Spinal cord (tissue), 10 donors: ENCODE measurements around the gene CEP350. TPM values are rescaled to one million over a fixed set of nuclear protein-coding genes. Genes with fewer than 3 reads are reported as not detected.

Experiments
- DNase-seq, 6 donors: peaks; one replicate each; pipeline versions ENCODE4 v3.0.0 to v3.0.0-alpha.2; 2013 to 2015; ENCODE audit warnings: low spot score in 6 of 6, low read depth in 4 of 6
- H3K27ac ChIP-seq: one replicate; pipeline ENCODE4 v1.5.1; 2013; ENCODE audit warnings: low read depth, low read length, control low read depth
- H3K27me3 ChIP-seq: one replicate; pipeline ENCODE4 v1.6.1; 2013; ENCODE audit warnings: low read length; ENCODE audit not compliant: control insufficient read depth, insufficient read depth
- H3K36me3 ChIP-seq: one replicate; pipeline ENCODE4 v1.6.1; 2013; ENCODE audit warnings: low read length; ENCODE audit not compliant: control insufficient read depth, insufficient read depth
- H3K4me1 ChIP-seq: one replicate; pipeline ENCODE4 v1.6.1; 2013; ENCODE audit warnings: low read length; ENCODE audit not compliant: control insufficient read depth, insufficient read depth
- H3K4me3 ChIP-seq: one replicate; pipeline ENCODE4 v1.5.1; 2013; ENCODE audit warnings: low read depth, low read length, control low read depth
- H3K9me3 ChIP-seq: one replicate; pipeline ENCODE4 v1.6.1; 2013; ENCODE audit warnings: low read length; ENCODE audit not compliant: control insufficient read depth, insufficient read depth
- WGBS: methylation state at CpG from one replicate; pipeline ENCODE4 v1.1.5; 2013; ENCODE audit warnings: missing lambda C conversion rate; ENCODE audit not compliant: insufficient coverage; 5-methylcytosine and 5-hydroxymethylcytosine counted together
- polyA plus RNA-seq, 2 donors: library from polyadenylated mRNA; unstranded; fragments of 120-200 nt; gene quantifications; one replicate each; pipeline ENCODE4 v1.2.1, GENCODE V29; 2013; ENCODE audit not compliant: insufficient read length in 2 of 2
- total RNA-seq, 2 donors: library from RNA; depleted of rRNA in 1 of 2; stranded (reverse); fragments of 120-200 nt in 1 of 2; fragments of >200 nt in 1 of 2; gene quantifications; one replicate each; pipeline versions ENCODE4 v1.2.3 to v1.2.4, GENCODE V29; 2013 to 2014
- donor health status: healthy.

The CEP350 gene
- total and polyA plus RNA-seq, 4 donors = 16.8 to 98.3 (median 47.2) TPM

DNA sequence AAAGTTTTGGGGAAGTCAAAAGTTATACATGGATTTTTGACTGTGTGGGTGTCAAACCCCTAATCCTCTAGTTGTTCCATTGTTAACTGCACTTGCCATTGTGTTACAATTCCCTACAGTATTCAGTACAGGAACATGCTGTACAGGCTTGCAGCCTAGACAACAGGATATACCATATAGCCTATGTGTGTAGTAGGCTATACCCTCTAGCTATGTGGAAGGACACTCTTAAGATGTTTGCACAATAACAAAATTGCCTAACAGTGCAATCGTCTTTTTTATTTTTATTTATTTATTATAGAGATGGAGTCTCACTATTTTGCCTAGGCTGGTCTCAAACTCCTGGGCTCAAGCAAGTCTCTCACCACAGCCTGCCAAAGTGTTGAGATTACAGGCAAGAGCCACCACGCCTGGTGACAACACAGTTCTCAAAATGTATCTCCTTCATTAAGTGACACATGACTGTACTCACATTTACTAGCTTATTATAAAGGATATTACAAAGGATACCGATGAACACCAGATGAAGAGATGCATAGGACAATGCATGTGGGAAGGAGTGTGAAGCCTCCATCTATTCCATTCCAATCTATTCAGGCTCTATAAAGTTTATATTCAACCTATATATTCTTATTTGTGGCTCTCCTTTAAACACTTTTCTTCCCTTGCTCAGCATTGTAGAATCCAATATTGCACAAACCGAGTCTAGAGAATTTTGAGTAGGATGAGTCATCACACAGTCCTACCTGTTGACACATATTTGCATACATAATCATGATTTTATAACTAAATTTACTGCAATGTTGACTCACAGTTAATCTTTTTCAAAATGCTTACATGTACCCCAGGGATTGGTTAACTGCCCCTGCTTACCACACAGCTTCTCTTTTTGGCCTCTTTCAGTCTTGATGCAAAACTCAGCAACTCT, 28.4 kb upstream of the CEP350 start:
- Histone ChIP-seq H3K4me1 (no peaks in the 10 kb centered on the region), H3K9me3 (no peaks in the 10 kb centered on the region), H3K4me3 (no peak overlapping the region), H3K27ac (no peak overlapping the region), H3K36me3 (no peaks in the 10 kb centered on the region), H3K27me3 (no peaks in the 10 kb centered on the region)
- WGBS = no CpG with 5 or more reads among the region's 4 CpGs
- DNase-seq = no peak

DNA sequence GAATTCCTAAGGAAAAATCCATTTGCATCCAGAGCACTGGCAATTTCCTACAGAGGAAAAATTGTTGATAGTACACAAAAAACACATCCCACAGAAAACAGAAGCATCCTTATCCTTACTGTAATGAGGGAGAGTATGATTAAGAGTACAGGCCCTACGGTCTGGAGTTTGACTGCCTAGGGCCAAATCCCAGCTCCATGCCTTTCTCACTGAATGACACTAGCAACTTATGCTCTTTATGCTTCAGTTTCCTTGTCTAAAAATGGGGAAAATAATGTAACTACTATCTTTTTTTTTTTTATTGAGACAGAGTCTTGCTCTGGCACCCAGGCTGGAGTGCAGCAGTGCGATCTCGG, 27.8 kb upstream of the CEP350 start:
- no peak overlapping the region for H3K27ac ChIP-seq
- no peak overlapping the region for H3K4me3 ChIP-seq
- H3K9me3 ChIP-seq = no peaks in the 10 kb centered on the region
- no peaks in the 10 kb centered on the region for H3K4me1 ChIP-seq
- WGBS = 93% methylated on average over 2 of the region's 3 CpGs
- no peaks in the 10 kb centered on the region for H3K36me3 ChIP-seq
- no peaks in the 10 kb centered on the region for H3K27me3 ChIP-seq
- no peak for DNase-seq

DNA sequence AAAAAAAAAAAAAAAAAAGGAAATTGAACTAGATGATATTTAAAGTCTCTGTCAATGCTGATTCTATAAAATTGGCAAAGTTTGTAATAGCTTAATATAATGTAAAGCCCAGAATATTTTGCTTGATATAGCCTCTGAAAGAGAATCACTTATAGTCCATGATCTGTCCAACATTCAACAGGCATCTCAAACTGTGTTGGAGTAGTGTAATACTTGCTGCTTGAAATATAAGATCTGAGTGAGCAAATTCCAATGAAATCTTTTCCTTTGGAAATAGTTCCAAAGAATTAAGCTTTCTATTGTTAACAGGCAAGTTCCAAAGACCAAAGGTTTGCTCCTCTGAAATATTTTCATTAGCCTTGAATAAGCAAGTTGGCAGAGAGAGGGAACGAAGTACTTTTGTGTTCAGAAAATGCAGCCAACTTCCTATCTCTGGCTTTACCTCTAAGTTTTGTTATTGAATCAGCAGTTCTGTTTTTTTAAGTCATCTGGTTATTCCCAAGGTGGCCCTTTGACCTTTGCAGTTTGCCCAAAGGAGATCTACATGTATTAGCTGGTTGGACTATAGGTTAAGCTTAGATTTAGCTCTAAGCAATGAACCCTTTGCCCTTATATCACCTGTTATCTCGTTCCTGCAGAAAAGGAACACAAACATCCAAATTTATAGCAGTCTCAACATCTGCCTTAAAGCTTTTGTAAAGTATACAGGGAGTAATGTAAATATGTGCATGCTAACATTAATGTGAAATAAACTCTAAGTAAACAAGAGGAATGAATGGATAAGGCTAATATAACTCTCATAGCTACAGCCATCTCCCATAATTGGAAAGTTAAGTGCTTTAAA, 24.4 kb upstream of the CEP350 start:
- no CpG with 5 or more reads among the region's 2 CpGs for WGBS
- Histone ChIP-seq H3K27ac (no peak overlapping the region), H3K4me1 (no peaks in the 10 kb centered on the region), H3K27me3 (no peaks in the 10 kb centered on the region), H3K9me3 (no peaks in the 10 kb centered on the region), H3K4me3 (no peak overlapping the region), H3K36me3 (no peaks in the 10 kb centered on the region)
- no peak for DNase-seq

DNA sequence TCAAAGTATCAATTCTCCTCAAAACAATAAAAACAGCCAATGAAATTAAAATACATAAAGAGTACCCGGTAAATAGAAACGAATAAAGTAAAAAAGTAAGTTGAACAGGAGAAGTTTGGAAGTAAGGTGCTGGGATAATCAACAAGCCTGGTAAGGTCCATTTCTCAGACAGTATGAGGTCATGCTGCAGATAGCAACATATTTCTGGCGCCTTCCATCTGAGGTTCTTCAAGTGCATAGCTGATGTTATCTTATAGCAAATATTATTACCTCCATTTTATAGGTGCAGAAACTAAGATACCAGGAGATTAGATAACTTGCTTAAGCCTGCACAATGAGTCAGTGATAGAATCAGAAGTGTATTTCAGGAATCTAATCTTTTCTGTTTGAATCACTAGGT, 23.7 kb upstream of the CEP350 start:
- no peak for DNase-seq
- WGBS = no CpG with 5 or more reads among the region's 3 CpGs
- H3K36me3 ChIP-seq = no peaks in the 10 kb centered on the region
- H3K9me3 ChIP-seq = no peaks in the 10 kb centered on the region
- no peaks in the 10 kb centered on the region for H3K27me3 ChIP-seq
- no peak overlapping the region for H3K27ac ChIP-seq
- H3K4me3 ChIP-seq = no peak overlapping the region
- no peaks in the 10 kb centered on the region for H3K4me1 ChIP-seq

DNA sequence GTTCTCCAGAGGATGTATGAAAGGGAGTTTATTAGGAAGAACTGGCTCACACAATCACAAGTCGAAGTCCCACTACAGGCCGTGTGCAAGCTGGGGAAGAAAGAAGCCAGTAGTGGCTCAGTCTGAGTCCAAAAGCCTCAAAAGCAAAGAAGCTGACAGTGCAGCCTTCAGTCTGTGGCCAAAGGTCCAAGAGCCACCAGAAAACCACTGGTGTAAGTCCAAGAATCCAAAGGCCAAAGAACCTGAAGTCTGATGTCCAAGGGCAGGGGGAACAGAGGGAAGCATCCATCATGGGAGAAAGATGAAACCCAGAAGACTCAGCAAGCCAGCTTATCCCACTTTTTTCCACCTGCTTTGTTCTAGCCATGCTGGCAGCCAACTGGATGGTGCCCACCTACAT, 21.4 kb upstream of the CEP350 start:
- H3K27ac ChIP-seq = no peak overlapping the region
- WGBS = 94% methylated on average over 2 of the region's 2 CpGs
- no peaks in the 10 kb centered on the region for H3K4me1 ChIP-seq
- H3K36me3 ChIP-seq = no peaks in the 10 kb centered on the region
- no peak overlapping the region for H3K4me3 ChIP-seq
- DNase-seq = no peak
- H3K9me3 ChIP-seq = no peaks in the 10 kb centered on the region
- H3K27me3 ChIP-seq = no peaks in the 10 kb centered on the region

DNA sequence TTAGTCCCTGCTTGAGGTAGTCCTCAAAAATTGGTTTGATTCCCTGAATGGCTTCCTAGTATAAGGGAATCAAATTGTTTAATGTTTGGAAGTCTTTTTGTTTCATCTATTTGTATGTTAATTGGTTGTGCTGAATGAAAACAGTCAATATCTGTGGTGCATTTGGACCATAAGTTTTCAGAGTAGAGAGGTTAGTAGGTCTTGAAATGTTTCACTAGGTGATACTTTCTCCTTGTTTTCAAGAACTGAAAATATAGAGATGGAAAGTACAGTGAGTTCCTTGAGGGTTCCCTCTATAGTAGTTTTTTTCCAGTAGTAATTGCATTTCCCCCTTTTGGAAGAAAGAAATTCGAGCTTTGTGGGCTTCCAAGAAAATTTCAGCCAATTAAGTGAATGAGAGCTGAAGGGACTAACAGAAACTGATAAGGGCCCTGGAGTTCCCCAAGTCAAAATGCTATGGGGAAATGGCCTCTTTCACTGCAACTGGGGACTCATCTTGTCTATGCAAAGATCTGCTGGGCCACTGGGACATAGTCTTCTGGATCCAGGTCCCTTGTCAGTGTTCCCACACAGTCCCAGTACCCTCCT, 18.6 kb upstream of the CEP350 start:
- Histone ChIP-seq H3K27ac (no peak overlapping the region), H3K9me3 (no peaks in the 10 kb centered on the region), H3K4me3 (no peak overlapping the region), H3K36me3 (no peaks in the 10 kb centered on the region), H3K4me1 (no peaks in the 10 kb centered on the region), H3K27me3 (no peaks in the 10 kb centered on the region)
- DNase-seq = no peak
- WGBS = 78% methylated on average over 1 of the region's 1 CpG

DNA sequence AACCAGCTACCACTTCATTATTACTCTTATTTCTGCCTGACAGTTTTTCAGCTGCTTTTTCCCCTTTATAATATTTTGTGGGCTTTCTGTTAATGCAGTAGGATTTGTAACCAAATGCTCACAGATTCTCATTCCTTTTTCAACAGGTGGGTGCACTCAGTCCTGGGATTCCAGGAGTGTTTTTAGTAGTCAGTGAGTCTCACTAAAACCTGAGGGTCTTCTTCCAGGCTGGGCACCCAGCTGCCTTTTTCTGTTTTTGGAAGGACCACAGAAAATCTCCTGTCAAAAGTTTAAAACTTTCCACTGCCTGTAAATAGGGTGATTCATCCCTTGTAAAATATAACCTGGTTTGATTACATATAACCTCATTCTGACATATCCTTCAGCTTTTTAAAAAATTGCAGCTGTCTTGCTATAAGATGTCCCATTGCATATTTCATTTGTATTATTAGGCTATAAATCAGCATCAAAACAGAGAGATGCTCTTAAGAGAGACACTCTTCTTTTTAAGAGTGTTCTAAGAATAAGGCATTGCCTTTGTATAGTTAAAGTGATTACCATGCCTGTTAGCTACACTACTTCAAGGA, 16.8 kb upstream of the CEP350 start:
- Histone ChIP-seq H3K9me3 (no peaks in the 10 kb centered on the region), H3K36me3 (no peaks in the 10 kb centered on the region), H3K27me3 (no peaks in the 10 kb centered on the region), H3K27ac (no peak overlapping the region), H3K4me3 (no peak overlapping the region), H3K4me1 (no peaks in the 10 kb centered on the region)
- DNase-seq = no peak

DNA sequence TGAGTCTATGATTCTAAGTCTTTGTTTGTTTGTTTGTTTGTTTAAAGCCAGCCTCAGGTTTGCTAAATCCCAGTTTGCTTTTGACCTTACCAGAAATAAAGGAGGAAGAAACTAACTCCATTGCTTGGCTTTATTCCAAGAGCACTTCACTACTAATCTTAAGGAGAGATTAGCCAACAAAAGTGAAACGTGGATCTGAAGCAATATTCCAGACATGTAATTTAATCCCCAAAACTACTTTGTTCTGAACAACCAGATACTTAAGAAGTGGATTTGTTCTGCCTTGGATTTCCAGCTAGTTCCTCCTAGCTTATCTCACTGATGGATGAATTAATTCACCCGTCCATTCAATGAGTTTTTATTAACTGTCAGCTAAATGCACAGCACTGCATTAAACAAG, 15.9 kb upstream of the CEP350 start:
- Histone ChIP-seq H3K27me3 (no peaks in the 10 kb centered on the region), H3K27ac (no peak overlapping the region)
- no CpG with 5 or more reads among the region's 2 CpGs for WGBS

DNA sequence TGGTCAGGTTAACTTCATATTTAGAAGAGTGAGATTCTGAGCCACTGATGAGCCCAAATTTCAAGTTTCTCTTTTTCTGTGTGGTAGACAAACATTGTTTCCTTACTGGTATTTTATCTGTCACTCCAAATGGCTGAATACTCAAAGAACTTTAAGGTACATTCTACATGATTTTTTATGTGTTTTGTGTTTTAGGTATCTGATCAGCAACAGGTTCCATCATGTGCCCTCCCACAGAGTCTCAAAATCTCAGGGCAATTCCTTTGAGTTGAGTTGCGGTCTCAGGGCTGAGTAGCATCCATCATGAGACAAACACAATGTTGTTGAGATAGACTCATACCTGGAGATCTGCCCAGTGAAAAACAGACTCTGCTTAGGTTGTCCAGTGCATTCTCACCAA, 14.7 kb upstream of the CEP350 start:
- Histone ChIP-seq H3K27me3 (no peaks in the 10 kb centered on the region), H3K4me3 (no peak overlapping the region), H3K36me3 (no peaks in the 10 kb centered on the region), H3K9me3 (no peaks in the 10 kb centered on the region), H3K4me1 (no peaks in the 10 kb centered on the region), H3K27ac (no peak overlapping the region)
- DNase-seq = no peak
- WGBS = 67% methylated on average over 1 of the region's 1 CpG

More for the DNA sequence above, 15.9 kb upstream of the CEP350 start:
- Histone ChIP-seq H3K9me3 (no peaks in the 10 kb centered on the region), H3K4me1 (no peaks in the 10 kb centered on the region), H3K4me3 (no peak overlapping the region), H3K36me3 (no peaks in the 10 kb centered on the region)
- no peak for DNase-seq
